SK-N-SH (cell line): ENCODE data around the gene WDR90. TPM values are rescaled to one million over a fixed set of nuclear protein-coding genes. Genes with fewer than 3 reads are reported as not detected.

Experiments used
- CTCF ChIA-PET: fragments of 300-600, 350-600 bp; formaldehyde crosslinking; extraction: SDS; loops from one replicate; lab custom pipeline; 2021; lab: Yijun Ruan, JAX
- POLR2A ChIA-PET: fragments of 350-600 bp; sonication (Branson Sonifier 250); formaldehyde crosslinking; extraction: SDS; loops from one replicate; lab custom pipeline; 2020; ENCODE audit warnings: antibody characterized with exemption, inconsistent platforms; lab: Yijun Ruan, JAX
- DNase-seq: peaks from one replicate; pipeline ENCODE4 v3.0.0; 2012
- H2AFZ ChIP-seq: fragments of 200-600 bp; sonication (generic); 2 replicates; pipeline ENCODE4 v1.8.1; 2016; ENCODE audit warnings: antibody characterized with exemption, mild to moderate bottlenecking, low read depth
- H3F3A ChIP-seq: fragments of 200-600 bp; sonication (generic); replicated peaks from 2 replicates; pipeline ENCODE3; 2016; ENCODE audit warnings: antibody characterized with exemption, mild to moderate bottlenecking; ENCODE audit not compliant: insufficient read depth
- H3K27ac ChIP-seq, 2 experiments: fragments of 200-500 bp in 1 of 2; fragments of 200-600 bp in 1 of 2; sonication (Bioruptor generic) in 1 of 2; sonication (generic), shearing (Covaris generic) in 1 of 2; 2 replicates each; pipeline versions ENCODE4 v1.5.1 to v1.6.1; 2014 to 2016; ENCODE audit warnings: low read depth in 2 of 2, inconsistent platforms in 1 of 2, low read length in 1 of 2, mild to moderate bottlenecking in 1 of 2, mixed read lengths in 1 of 2
- H3K27me3 ChIP-seq: fragments of 200-600 bp; sonication (generic), shearing (Covaris generic); 2 replicates; pipeline ENCODE4 v1.6.1; 2016; ENCODE audit warnings: mixed run types; ENCODE audit not compliant: insufficient read depth
- H3K36me3 ChIP-seq, 2 experiments: fragments of 200-500 bp in 1 of 2; fragments of 200-600 bp in 1 of 2; sonication (Bioruptor generic) in 1 of 2; sonication (generic) in 1 of 2; replicated peaks in 1 of 2; 2 replicates each; pipeline versions ENCODE3 to v1.5.1; 2014 to 2016; ENCODE audit warnings: low read length in 1 of 2, mild to moderate bottlenecking in 1 of 2; ENCODE audit not compliant: insufficient read depth in 2 of 2, control insufficient read depth in 1 of 2
- H3K4me1 ChIP-seq, 2 experiments: fragments of 200-500 bp in 1 of 2; fragments of 200-600 bp in 1 of 2; sonication (Bioruptor generic) in 1 of 2; sonication (generic), shearing (Covaris generic) in 1 of 2; 2 replicates each; pipeline versions ENCODE4 v1.5.1 to v1.6.1; 2014 to 2016; ENCODE audit warnings: low read depth in 1 of 2, low read length in 1 of 2, mixed run types in 1 of 2; ENCODE audit not compliant: insufficient read depth in 2 of 2, control insufficient read depth in 1 of 2
- H3K4me2 ChIP-seq: fragments of 200-600 bp; sonication (generic), shearing (Covaris generic); 2 replicates; pipeline ENCODE4 v1.6.1; 2017; ENCODE audit warnings: mixed run types
- H3K4me3 ChIP-seq, 2 experiments: fragments of 200-500 bp in 1 of 2; fragments of 200-600 bp in 1 of 2; sonication (Bioruptor generic) in 1 of 2; sonication (generic), shearing (Covaris generic) in 1 of 2; 2 replicates each; pipeline versions ENCODE4 v1.5.1 to v1.8.1; 2014 to 2016; ENCODE audit warnings: low read depth in 2 of 2, inconsistent platforms in 1 of 2, low read length in 1 of 2, mild to moderate bottlenecking in 1 of 2, mixed read lengths in 1 of 2, moderate library complexity in 1 of 2
- H3K79me2 ChIP-seq: fragments of 200-600 bp; sonication (generic); 2 replicates; pipeline ENCODE4 v1.8.1; 2017; ENCODE audit warnings: mild to moderate bottlenecking; ENCODE audit not compliant: insufficient read depth
- H3K9ac ChIP-seq: fragments of 200-600 bp; sonication (generic); 2 replicates; pipeline ENCODE4 v1.6.1; 2017; ENCODE audit warnings: mixed run types
- H3K9me2 ChIP-seq: fragments of 200-600 bp; sonication (generic); 2 replicates; pipeline ENCODE4 v1.6.1; 2017; ENCODE audit warnings: mixed run types
- H3K9me3 ChIP-seq: fragments of 200-600 bp; sonication (generic); 2 replicates; pipeline ENCODE4 v1.6.1; 2017; ENCODE audit warnings: mixed run types, mild to moderate bottlenecking, moderate library complexity
- H4K20me1 ChIP-seq: fragments of 200-600 bp; sonication (generic); 2 replicates; pipeline ENCODE4 v1.6.1; 2017; ENCODE audit warnings: mild to moderate bottlenecking, mixed run types; ENCODE audit not compliant: insufficient read depth
- EP300 ChIP-seq, 2 experiments: IDR thresholded peaks; 2 replicates each; pipeline versions ENCODE4 v1.4.0 to v1.6.1; 2012; ENCODE audit warnings: borderline replicate concordance in 1 of 2, low read depth in 1 of 2, low read length in 1 of 2
- EZH2phosphoT487 ChIP-seq: fragments of 200-600 bp; sonication (generic); IDR thresholded peaks from 2 replicates; pipeline ENCODE4 v1.6.1; 2017; ENCODE audit warnings: low read depth, mixed run types, mild to moderate bottlenecking, antibody characterized with exemption, moderate library complexity, borderline replicate concordance
- GABPA ChIP-seq: IDR thresholded peaks from 2 replicates; pipeline ENCODE4 v1.4.0; 2012; ENCODE audit warnings: low read depth, mild to moderate bottlenecking
- MEF2A ChIP-seq: IDR thresholded peaks from 2 replicates; pipeline ENCODE4 v1.4.0; 2012; ENCODE audit warnings: low read depth, borderline replicate concordance
- MXI1 ChIP-seq: IDR thresholded peaks from 2 replicates; pipeline ENCODE4 v1.6.1; 2012; ENCODE audit warnings: mild to moderate bottlenecking, low read depth, low read length, improper control_type of control experiment
- POLR2AphosphoS5 ChIP-seq: IDR thresholded peaks from 2 replicates; pipeline ENCODE4 v1.6.1; 2012; ENCODE audit warnings: low read depth, low read length
- RAD21 ChIP-seq: IDR thresholded peaks from 2 replicates; pipeline ENCODE4 v1.6.1; 2012; ENCODE audit warnings: mild to moderate bottlenecking, low read length
- RFX5 ChIP-seq: IDR thresholded peaks from 2 replicates; pipeline ENCODE4 v1.6.1; 2012; ENCODE audit warnings: mild to moderate bottlenecking, improper control_type of control experiment, low read length
- SIN3A ChIP-seq: IDR thresholded peaks from 2 replicates; pipeline ENCODE4 v1.6.1; 2012; ENCODE audit warnings: low read depth, mild to moderate bottlenecking, low read length, moderate library complexity, borderline replicate concordance
- SMC3 ChIP-seq: IDR thresholded peaks from 2 replicates; pipeline ENCODE4 v1.6.1; 2012; ENCODE audit warnings: low read depth, low read length, improper control_type of control experiment
- TCF12 ChIP-seq: IDR thresholded peaks from 2 replicates; pipeline ENCODE4 v1.4.0; 2012
- WGBS: methylation state at CpG from one replicate; pipeline ENCODE4 v1.1.6; 2017; ENCODE audit warnings: low lambda C conversion rate; 5-methylcytosine and 5-hydroxymethylcytosine counted together
- polyA plus RNA-seq, 3 experiments: library from polyadenylated mRNA; depleted of rRNA; stranded (reverse); fragments of >200 nt; gene quantifications; 2 replicates each; pipeline ENCODE4 v1.2.3, GENCODE V29; 2012

The WDR90 gene
- polyA plus RNA-seq, 1 of the 3 experiments (the other 2 are of a cell fraction): 32.0 TPM

DNA sequence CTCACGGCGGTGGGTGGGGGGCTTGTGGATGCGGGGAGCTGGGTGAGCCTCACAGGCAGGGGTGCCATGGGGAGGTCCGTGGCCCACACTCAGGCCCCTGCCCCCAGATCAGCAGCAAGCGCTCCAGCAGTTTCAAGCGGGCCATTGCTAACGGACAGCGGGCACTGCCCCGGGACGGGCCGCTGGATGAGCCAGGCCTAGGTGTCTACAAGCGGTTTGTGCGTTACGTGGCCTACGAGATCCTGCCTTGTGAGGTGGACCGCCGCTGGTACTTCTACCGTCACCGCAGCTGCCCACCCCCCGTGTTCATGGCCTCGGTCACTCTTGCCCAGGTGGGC is 27.4 kb downstream of the WDR90 start:
- no peak for TF ChIP-seq MXI1
- TF ChIP-seq MEF2A: no peak
- no peak for TF ChIP-seq SMC3
- no peak for TF ChIP-seq SIN3A
- no peaks in the 10 kb centered on the region for H3K9me3 ChIP-seq
- peaks cover under 1 to 31% of the 10 kb centered on the region in 2 experiments for H3K36me3 ChIP-seq
- ChIA-PET POLR2A (interaction anchor here (1.0 to 1.2 kb wide), 3 partner anchors 8 to 43 kb away, joined by 3 to 5 read pairs (median 4); partner anchors contain the start of genes JMJD8 and WDR90), CTCF (interaction anchor here (1.0 to 4.6 kb wide), 4 partner anchors 9 to 45 kb away, joined by 3 to 20 read pairs (median 7); partner anchors contain the start of genes ANTKMT and RHOT2)
- H3K4me2 ChIP-seq: no peak overlapping the region
- H3K27ac ChIP-seq: no peak overlapping the region
- H3K9me2 ChIP-seq: no peaks in the 10 kb centered on the region
- peaks cover 4 to 23% of the 10 kb centered on the region in 2 experiments; a peak in 2 of 4 replicates for H3K4me1 ChIP-seq
- no peak overlapping the region for H3K9ac ChIP-seq
- H3K79me2 ChIP-seq: peaks cover 12% of the 10 kb centered on the region
- DNase-seq: no peak
- H3K27me3 ChIP-seq: no peaks in the 10 kb centered on the region
- H3F3A ChIP-seq: peaks cover 14% of the 10 kb centered on the region
- H3K4me3 ChIP-seq: no peak overlapping the region
- H4K20me1 ChIP-seq: peaks cover 9% of the 10 kb centered on the region
- 91% methylated on average over 5 of the region's 21 CpGs for WGBS
- H2AFZ ChIP-seq: no peak overlapping the region

DNA sequence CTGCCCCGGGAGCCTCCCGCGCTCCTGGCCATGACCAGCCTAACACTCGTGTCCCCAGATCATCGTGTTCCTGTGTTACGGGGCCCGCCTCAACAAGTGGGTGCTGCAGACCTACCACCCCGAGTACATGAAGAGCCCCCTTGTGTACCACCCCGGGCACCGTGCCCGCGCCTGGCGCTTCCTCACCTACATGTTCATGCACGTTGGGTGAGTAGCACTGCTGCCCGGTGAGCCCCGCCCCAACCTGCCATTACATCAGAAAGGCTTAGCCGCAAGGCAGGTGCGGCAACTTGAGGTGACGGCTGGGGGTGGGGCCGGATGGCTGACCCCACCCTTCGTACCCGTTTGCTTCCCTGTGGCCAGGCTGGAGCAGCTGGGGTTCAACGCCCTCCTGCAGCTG is 27.7 kb downstream of the WDR90 start:
- no peak for DNase-seq
- no peak overlapping the region for H3K4me2 ChIP-seq
- H3K79me2 ChIP-seq: peaks cover 15% of the 10 kb centered on the region
- no peaks in the 10 kb centered on the region for H3K9me2 ChIP-seq
- no peak overlapping the region for H3K27ac ChIP-seq
- peaks cover 4 to 34% of the 10 kb centered on the region in 2 experiments for H3K36me3 ChIP-seq
- no peak overlapping the region for H2AFZ ChIP-seq
- no peaks in the 10 kb centered on the region for H3K9me3 ChIP-seq
- CTCF ChIA-PET: interaction anchor here (1.0 to 4.6 kb wide), 4 partner anchors 9 to 44 kb away, joined by 3 to 20 read pairs (median 10); partner anchors contain the start of genes ANTKMT and RHOT2
- H3K9ac ChIP-seq: no peak overlapping the region
- H4K20me1 ChIP-seq: peaks cover 13% of the 10 kb centered on the region
- H3F3A ChIP-seq: peaks cover 14% of the 10 kb centered on the region
- POLR2A ChIA-PET: interaction anchor here (1.0 kb wide), 1 partner anchor 28 kb away, joined by 3 read pairs; the partner anchor contains the start of gene WDR90
- no peak overlapping the region for H3K4me3 ChIP-seq
- TF ChIP-seq RAD21 (no peak), EP300 (IDR thresholded peaks at IDR 0.05; ENCODE audit: borderline replicate concordance in 1 of 2, low read depth in 1 of 2, low read length in 1 of 2) (no peak), TCF12 (no peak), RFX5 (no peak), POLR2AphosphoS5 (no peak), SIN3A (no peak), GABPA (no peak), EZH2phosphoT487 (no peak)
- peaks cover 8 to 26% of the 10 kb centered on the region in 2 experiments; a peak in 2 of 4 replicates for H3K4me1 ChIP-seq
- WGBS: 96% methylated on average over 22 of the region's 23 CpGs
- H3K27me3 ChIP-seq: no peaks in the 10 kb centered on the region
